GM12865 (cell line): ENCODE results near the gene RASAL1.

ENCODE experiments used
- DNase-seq: peaks from one replicate; pipeline ENCODE4 v3.0.0; 2010; ENCODE audit warnings: low read depth
- H3K4me3 ChIP-seq: 2 replicates; pipeline ENCODE4 v1.5.1; 2011; ENCODE audit warnings: mild to moderate bottlenecking, low read depth, low read length, control low read depth
- TF ChIP-seq, protein P1 (sequence below): IDR thresholded peaks from 2 replicates; pipeline ENCODE4 v1.5.1; 2011; ENCODE audit warnings: low read length, control low read depth, low read depth, inconsistent platforms; ENCODE audit not compliant: insufficient read depth; ENCODE audit errors: missing control alignments

RASAL1 gene

DNA sequence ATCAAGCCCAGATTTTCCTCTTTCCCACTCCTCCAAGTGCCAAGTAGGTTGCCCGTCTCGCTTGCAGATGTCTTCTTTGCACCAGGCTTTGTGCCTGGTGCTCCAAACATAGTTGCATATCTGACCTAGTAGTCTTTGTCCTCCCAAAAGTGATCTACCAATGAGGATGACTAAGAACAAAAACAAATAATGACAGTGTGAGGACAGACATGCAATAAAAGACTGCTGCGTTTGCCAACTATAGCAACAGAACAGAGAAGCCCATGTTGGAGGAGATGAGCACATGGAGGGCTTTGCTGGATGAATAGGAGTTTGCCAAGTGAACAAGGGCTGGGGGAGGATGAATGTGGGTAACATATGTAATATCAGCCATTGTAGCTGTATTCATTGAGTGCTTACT lies 63.4 kb downstream of the RASAL1 start:
- no peak overlapping the region for H3K4me3 ChIP-seq
- TF ChIP-seq, protein P1, sequence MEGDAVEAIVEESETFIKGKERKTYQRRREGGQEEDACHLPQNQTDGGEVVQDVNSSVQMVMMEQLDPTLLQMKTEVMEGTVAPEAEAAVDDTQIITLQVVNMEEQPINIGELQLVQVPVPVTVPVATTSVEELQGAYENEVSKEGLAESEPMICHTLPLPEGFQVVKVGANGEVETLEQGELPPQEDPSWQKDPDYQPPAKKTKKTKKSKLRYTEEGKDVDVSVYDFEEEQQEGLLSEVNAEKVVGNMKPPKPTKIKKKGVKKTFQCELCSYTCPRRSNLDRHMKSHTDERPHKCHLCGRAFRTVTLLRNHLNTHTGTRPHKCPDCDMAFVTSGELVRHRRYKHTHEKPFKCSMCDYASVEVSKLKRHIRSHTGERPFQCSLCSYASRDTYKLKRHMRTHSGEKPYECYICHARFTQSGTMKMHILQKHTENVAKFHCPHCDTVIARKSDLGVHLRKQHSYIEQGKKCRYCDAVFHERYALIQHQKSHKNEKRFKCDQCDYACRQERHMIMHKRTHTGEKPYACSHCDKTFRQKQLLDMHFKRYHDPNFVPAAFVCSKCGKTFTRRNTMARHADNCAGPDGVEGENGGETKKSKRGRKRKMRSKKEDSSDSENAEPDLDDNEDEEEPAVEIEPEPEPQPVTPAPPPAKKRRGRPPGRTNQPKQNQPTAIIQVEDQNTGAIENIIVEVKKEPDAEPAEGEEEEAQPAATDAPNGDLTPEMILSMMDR = no peak
- no peak for DNase-seq

- TF ChIP-seq, protein P1 = no peak
- H3K4me3 ChIP-seq = no peak overlapping the region
- no peak for DNase-seq
Measured at GRCh38 chr12:113071135-113072112, 64.1 kb downstream of the RASAL1 start.

GRCh38 chr12:113070117-113070906 lies 65.2 kb downstream of the RASAL1 start:
- TF ChIP-seq, protein P1 = no peak
- H3K4me3 ChIP-seq = no peak overlapping the region
- peak; percentile 62 for DNase-seq

DNA sequence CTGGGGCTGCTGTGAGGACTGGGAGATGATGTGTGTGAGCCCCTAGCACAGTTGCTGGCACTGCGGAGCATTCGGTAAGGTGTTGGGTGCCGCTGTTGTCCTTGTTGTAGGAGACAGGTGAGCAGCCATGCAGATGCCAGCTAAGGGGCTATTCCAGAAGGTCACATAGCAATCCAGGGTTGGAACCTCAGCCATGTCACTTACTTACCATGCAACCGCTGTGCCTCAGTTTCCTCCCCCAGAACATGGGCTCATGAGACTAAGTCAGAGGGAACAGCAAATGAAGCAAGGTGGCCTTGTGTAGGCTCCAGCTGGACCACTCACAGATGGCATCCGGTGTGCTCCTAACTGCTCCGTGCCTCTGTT lies 65.8 kb downstream of the RASAL1 start:
- TF ChIP-seq, protein P1 = no peak
- DNase-seq = no peak
- no peak overlapping the region for H3K4me3 ChIP-seq

GRCh38 chr12:113069149-113069548 lies 66.4 kb downstream of the RASAL1 start:
- TF ChIP-seq, protein P1 = no peak
- DNase-seq = no peak
- no peak overlapping the region for H3K4me3 ChIP-seq

DNA sequence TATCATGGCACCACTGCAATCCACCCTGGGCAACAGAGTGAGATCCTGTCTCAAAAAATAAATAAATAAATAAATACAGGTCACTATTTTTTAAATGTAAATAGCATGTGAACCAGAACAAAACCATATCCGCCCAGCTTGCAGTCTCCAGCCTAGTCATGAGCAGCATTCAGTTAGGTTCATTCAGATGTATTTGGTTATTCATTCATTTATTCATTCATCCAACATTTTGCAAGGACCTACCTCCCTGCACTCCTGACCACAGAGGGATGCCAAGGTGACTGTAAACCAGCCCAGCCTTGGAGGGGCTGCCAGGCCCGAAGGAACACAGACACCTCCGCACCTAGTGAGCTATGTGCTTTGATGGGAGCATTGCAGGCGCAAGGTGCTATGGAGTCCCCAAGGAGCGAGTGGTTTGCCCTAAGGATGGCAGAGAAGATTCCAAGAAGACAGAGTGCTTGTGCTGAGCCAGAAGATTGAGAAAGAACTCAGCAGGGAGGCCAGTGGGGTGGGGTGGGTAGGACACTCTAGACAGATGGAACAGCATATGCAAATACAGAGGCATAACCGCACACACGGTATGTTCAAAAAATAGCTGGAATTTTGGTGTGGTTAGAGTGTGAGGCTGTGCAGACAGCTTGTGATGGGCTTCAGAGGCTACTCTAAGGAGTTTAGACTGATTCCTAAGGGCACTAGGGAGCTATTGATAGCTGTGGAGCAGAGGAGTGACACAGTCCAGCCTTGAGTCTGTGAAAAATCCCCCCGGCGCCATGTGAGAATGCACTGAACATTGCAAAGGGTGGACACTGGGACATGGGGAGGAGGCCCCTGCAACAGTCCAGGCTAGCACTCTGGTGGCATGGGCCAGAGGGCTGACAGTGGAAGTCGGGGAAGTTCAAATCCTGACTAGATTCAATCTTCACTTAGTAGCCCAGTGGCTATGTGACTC lies 67.3 kb downstream of the RASAL1 start:
- TF ChIP-seq, protein P1 = no peak
- no peak for DNase-seq
- H3K4me3 ChIP-seq = no peak overlapping the region
